HG02938 (cell line): ENCODE data around the gene WLS.
"Not testable (repeated sequence)": the region's sequence is repeated elsewhere in the genome, so short reads cannot be mapped to it uniquely, and the experiment has no call there.

ENCODE experiments used
- ATAC-seq: cut with Tn5 transposase; IDR thresholded peaks from one replicate; pipeline ENCODE4 v1.9.1; 2021; ENCODE audit warnings: mild to moderate bottlenecking, moderate library complexity; ENCODE audit not compliant: unreplicated experiment

Gene WLS

GRCh38 chr1:68171795-68172194, 60.5 kb downstream of the WLS start:
- not testable (repeated sequence) for ATAC-seq

DNA sequence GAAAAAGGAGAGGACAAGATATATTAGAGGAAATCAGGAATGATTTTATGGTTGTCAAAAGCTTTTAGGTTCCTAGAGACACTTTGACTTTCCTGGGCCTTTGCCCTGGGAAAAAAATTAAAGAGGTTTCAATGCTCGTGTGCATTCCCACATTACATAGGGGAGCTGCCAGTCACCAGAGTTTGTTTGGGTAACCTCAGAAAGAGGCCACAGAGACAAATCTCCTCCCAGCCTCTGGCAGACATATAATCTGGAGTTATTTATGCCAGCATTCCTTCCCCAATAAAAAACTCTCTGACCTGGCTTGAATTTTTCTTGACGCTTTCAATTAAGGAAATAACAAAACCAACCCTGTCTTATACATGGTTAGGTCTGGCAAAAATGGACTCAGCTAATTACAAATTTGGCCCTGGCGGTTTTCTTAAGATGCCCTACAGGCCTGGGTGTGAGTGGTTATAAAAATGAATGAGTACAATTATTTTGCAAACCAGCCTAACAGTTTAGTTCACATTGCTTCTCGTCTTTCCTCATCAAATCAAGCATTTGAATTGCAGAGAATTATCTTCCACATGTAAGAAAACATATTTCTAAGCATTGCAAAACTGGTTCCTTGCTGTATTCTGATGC, 63.7 kb downstream of the WLS start:
- no peak for ATAC-seq

GRCh38 chr1:68167211-68167610, 65.1 kb downstream of the WLS start:
- ATAC-seq: no peak

DNA sequence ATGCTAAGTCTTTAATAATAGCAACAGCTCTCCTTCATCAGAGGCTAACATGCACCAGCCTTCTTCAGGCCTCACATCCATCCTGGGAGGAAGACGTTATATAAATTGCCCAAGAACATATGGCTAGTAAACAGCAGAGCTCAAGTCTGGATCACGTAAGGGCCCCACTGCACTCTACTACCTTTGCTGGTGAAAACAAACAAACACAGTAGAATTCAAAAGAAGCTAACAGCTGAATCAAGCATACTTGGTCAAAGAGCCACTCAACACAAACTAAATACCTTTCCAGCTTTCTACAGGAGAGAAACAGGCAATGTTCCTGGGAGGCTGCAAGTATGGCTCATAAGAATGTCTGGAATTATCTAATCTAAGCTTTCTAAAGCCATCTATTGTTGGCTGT, 66.0 kb downstream of the WLS start:
- no peak for ATAC-seq

- no peak for ATAC-seq
Measured at GRCh38 chr1:68165665-68166064, 66.7 kb downstream of the WLS start.

DNA sequence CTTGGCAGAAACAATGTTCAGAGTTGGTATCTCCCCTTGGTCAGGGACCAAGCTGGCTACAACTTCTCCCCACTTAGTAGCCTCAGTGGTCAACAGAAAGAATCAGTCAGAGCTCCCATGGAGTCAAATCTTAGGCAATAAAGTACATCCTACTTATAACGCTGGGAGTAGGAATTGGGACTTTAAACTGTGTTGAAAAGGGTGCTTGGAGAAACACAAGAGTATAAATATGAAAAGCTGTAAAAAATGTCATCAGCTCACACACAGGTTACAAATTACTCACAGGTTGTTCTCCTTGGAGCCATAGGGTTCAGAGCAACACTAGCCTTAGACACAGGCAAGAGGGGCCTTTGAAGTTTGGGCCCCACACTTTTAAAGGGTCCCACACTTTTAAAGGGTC, 67.4 kb downstream of the WLS start:
- ATAC-seq: no peak

- no peak for ATAC-seq
Measured at GRCh38 chr1:68163220-68163619, 69.1 kb downstream of the WLS start.

GRCh38 chr1:68162761-68163160, 69.6 kb downstream of the WLS start:
- no peak for ATAC-seq

DNA sequence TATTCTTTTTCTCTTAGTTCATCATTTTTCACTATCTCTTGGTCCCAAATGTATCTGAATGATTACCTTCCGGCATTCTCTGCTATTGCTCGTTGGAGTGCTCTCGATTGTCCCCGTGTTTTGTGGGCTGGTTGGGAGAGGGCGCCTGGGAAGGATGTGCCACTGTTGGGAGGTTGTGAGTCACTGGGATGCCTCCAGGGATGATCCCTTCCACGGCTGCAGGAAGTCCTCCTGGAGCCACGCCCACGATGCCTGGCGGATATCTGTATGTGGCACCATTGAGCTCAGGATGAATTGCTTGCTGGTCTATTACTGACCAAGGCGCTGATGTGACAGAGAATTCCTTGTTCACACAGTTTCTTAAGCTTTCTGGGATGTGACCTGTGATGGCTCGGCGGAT, 70.7 kb downstream of the WLS start:
- ATAC-seq: not testable (repeated sequence)

- ATAC-seq: peak; percentile 93
Measured at GRCh38 chr1:68160935-68161334, 71.4 kb downstream of the WLS start.

- no peak for ATAC-seq
Measured at GRCh38 chr1:68160021-68160420, 72.3 kb downstream of the WLS start.

DNA sequence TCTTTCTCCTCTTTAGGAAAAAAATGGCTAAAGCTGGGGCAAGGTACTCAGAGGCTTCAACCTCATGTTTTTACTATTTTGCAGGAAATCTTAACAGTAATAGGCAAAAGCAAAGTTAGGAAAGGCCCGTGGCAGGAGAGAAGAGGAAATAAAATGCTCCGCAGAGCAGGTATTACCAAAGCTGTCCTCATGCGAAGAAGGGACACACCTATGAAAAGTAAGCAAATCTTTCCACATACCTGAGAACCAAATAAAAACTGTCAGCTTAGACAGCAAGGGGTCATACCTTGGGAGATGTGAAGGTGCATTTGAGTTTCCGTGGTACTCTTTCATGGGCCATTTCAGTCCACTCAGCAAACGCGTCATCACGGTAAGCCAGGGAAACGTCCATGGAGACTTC, 73.5 kb downstream of the WLS start:
- ATAC-seq: no peak

- ATAC-seq: no peak
Measured at GRCh38 chr1:68157416-68157815, 74.9 kb downstream of the WLS start.

DNA sequence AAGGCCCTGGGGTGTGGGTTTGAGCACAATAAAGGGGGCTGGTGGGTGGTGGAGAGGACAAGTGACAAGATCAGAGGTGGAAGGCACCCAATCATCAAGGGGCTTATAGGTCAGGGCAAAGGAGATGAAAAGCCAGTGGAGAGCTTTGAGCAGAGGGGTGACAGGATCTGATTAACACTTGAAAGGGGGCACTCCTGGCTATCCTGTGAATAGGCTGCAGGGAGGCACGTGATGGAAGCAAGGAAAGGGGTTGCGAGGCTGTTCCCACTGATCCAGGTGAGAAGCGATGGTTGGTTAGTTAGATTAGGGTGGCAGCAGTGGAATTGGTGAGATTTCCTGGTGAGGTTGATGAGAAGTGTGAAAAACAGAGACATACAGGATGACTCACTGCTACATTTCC, 80.6 kb downstream of the WLS start:
- ATAC-seq: no peak

DNA sequence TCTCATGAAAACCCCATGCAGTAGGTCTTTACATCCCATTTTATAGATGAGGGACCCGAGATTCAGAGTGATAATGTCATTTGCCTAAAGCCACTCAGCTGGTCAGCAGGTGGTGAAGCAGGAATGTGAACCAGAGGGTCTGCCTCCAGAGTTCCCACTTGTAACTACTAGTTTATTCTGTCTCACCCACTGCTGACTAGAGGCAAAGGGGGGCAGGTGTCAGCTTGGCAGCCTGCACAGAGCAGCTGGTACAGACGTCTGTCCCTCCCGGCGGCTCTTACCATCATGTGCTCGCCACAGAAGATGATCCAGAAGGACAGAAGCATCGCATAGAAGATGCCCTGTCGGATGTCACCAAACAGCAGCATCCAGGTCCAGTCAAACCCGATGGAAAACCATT, 82.4 kb downstream of the WLS start:
- no peak for ATAC-seq

DNA sequence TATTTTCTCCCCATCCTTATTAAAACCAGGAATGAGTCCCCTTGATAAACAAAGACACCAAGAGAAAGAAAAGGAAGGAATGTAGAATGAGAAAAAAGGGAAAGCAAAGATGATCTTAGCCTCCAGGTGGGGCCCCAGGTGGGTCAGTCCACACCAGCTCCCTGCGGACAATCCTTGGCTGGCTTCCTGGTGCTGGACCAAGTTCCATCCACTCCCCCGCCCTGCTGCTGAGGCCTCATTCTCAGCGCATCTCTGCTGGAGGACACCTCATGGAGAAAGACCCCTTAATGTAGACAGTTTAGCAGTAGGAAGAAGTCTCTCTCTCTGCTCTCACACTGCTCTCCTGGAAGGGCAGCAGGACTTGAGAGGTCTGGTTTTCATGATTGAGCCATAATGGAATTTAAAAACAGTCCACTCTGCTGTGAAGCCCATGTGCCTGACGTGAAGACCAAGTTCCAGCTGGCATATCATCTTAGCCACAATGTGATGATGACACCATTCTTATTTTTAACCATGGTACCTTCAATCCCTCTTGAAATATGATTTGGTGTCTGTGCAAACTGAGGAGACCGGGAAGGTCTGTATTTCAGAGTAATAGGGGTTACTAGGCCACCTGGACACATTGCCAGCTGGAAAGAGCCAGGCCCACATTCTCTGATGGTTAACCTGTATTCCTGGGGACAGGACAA, 83.1 kb downstream of the WLS start:
- no peak for ATAC-seq

GRCh38 chr1:68148631-68149030, 83.7 kb downstream of the WLS start:
- no peak for ATAC-seq

DNA sequence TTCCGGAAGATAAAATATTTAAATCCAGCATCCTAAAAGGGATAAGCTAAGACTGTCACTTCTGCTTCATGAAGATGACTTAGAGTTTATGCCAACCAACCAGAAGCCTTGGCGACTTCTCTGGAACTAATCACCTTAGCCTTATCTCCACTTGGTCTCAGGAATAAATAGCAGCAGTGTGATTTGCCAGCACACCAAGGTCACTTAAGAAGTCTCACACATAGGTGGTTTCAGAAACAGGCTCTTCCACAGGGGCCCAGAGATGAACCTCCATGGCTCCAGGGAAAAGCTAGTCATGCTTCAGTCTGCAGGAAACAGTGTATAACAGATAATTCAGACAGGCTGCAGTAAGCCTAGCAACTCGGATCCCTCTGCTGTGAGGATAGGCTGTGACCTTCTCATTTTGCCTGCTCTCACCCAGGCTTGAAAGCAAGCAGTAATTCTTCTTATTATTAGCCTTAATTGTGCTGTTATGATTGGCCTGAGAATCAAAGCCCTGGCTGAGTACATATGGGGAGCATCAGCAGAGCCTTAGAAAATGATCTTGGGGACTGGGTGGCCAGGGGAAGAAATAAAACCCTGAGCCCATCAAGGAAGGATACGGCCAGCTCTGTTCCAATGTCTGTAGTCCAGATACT, 84.7 kb downstream of the WLS start:
- no peak for ATAC-seq

- ATAC-seq: no peak
Measured at GRCh38 chr1:68145418-68146126, 86.8 kb downstream of the WLS start.

- ATAC-seq: no peak
Measured at GRCh38 chr1:68144856-68145255, 87.5 kb downstream of the WLS start.

- no peak for ATAC-seq
Measured at GRCh38 chr1:68143633-68144032, 88.7 kb downstream of the WLS start.

DNA sequence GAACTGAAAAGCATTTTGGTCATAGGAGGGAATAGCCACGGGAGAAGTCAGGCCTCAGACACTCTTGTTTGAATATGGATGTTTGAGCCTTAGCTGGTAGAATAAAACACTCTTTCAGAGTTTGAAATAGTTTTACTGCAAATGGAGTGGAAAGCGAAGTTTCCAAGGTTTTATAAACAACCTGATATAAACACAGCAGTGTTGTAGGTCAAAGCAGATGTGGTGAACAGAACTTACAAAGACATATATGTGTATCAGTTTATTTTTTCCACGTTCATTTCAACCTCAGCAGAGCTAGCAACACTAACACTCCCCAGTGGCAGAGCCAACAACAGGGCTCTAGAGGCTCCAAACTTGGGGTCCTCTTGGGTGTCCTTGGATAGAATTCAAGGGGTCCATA, 89.9 kb downstream of the WLS start:
- no peak for ATAC-seq
